Neuron (in vitro differentiated cells): ENCODE data around the gene POLDIP3.

Source experiments
- H2AFZ ChIP-seq: one replicate; pipeline ENCODE4 v1.6.1; 2013; ENCODE audit warnings: low read depth, mild to moderate bottlenecking, inconsistent platforms, low read length, moderate library complexity
- H3K27me3 ChIP-seq: one replicate; pipeline ENCODE4 v1.6.1; 2013; ENCODE audit warnings: low read length; ENCODE audit not compliant: insufficient read depth
- H3K36me3 ChIP-seq: one replicate; pipeline ENCODE4 v1.6.1; 2013; ENCODE audit warnings: low read length; ENCODE audit not compliant: insufficient read depth
- H3K4me1 ChIP-seq: one replicate; pipeline ENCODE4 v1.6.1; 2013; ENCODE audit warnings: low read length; ENCODE audit not compliant: insufficient read depth
- H3K4me3 ChIP-seq: 2 replicates; pipeline ENCODE4 v1.5.1; 2013; ENCODE audit warnings: mild to moderate bottlenecking, low read length, moderate library complexity
- H3K9me3 ChIP-seq: one replicate; pipeline ENCODE4 v1.6.1; 2013; ENCODE audit warnings: low read length

POLDIP3 gene

GRCh38 chr22:42646569-42647525, 32.2 kb upstream of the POLDIP3 start:
- Histone ChIP-seq H2AFZ (no peak overlapping the region), H3K4me3 (no peak overlapping the region), H3K9me3 (no peaks in the 10 kb centered on the region), H3K27me3 (no peaks in the 10 kb centered on the region), H3K4me1 (peaks cover 12% of the 10 kb centered on the region), H3K36me3 (no peaks in the 10 kb centered on the region)

DNA sequence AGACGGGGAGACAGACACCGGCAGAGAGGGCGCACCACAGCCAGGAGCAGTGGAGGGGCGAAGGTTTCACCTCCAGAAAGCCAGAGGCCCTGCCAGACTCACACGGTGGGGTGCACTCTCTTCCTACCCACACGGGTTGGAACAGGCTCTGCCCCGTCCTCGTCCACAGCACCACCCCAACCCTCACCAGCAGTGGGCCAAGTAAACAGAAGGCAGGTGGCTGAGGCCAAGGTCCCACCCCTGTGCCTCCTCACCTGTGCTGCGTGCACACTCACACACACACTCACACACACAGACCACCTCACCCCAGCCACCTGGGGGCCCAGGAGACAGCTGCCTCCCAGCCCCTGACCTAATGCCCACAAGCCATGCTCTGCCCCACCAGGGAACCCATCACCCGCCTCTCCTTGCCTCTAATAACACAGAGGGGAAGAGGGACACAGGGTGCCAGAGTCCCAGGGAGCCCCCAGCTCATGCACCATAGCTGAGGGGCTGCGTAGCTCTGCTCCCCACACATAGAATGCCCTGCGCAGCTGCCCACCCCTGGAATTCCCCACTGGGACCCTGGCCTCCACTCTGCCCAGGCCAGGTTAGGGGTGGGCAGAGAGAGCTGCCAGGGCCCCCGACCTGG, 31.4 kb upstream of the POLDIP3 start:
- H2AFZ ChIP-seq = no peak overlapping the region
- no peak overlapping the region for H3K4me3 ChIP-seq
- no peaks in the 10 kb centered on the region for H3K36me3 ChIP-seq
- peaks cover 12% of the 10 kb centered on the region for H3K4me1 ChIP-seq
- no peaks in the 10 kb centered on the region for H3K9me3 ChIP-seq
- no peaks in the 10 kb centered on the region for H3K27me3 ChIP-seq

- no peaks in the 10 kb centered on the region for H3K36me3 ChIP-seq
- no peak overlapping the region for H3K4me3 ChIP-seq
- no peaks in the 10 kb centered on the region for H3K27me3 ChIP-seq
- H3K4me1 ChIP-seq = peaks cover 12% of the 10 kb centered on the region
- H3K9me3 ChIP-seq = no peaks in the 10 kb centered on the region
- H2AFZ ChIP-seq = no peak overlapping the region
Measured at GRCh38 chr22:42645341-42645937, 30.8 kb upstream of the POLDIP3 start.

DNA sequence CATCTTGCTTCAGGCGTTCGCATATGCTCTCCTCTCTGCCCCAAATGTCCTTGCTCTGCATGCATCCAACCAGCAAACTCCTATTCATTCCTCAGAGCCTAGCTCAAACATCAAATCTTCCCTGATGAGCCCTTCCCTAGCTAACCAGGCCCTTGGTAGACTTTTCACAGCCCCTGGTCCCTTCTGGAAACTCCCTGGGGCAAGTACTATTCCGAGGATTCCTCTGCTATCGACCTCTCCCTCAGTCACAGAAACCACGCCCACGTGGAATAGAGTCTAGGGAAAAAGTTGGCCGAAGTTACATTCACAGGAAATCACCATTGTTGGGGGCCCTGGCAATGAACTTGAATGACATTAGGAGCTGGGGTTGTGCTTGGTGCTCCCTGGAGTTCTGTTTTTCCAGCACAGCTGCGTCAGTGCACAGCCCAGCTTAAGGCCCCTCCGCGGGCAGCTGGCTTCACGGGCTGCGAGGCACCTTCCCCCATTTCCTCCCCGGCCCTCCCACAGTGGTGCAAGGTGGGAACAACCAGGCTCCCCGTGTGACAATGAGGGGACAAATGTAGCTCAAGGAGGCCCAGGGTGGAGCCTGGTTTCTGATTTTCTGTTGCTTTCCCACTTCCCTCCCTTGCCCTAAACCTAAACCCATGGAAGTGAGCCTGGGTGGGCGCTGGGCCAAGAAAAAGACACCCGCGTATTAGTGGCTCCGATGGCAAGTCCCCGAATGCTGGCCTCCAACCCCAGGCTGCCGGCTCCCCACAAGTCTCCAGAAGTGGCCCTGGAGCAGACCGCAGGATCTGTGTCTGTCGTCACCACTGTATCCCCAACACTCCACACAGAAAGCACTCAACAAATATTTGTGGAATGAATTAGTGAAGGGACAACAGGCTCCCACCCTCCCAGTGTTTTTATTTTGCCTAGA, 30.0 kb upstream of the POLDIP3 start:
- no peak overlapping the region for H2AFZ ChIP-seq
- no peaks in the 10 kb centered on the region for H3K9me3 ChIP-seq
- no peaks in the 10 kb centered on the region for H3K36me3 ChIP-seq
- H3K4me1 ChIP-seq = peaks cover 12% of the 10 kb centered on the region
- H3K4me3 ChIP-seq = no peak overlapping the region
- H3K27me3 ChIP-seq = no peaks in the 10 kb centered on the region

- Histone ChIP-seq H3K4me1 (peaks cover 12% of the 10 kb centered on the region), H3K9me3 (no peaks in the 10 kb centered on the region), H3K36me3 (no peaks in the 10 kb centered on the region), H3K27me3 (no peaks in the 10 kb centered on the region), H2AFZ (no peak overlapping the region), H3K4me3 (no peak overlapping the region)
Measured at GRCh38 chr22:42643634-42644421, 29.1 kb upstream of the POLDIP3 start.

DNA sequence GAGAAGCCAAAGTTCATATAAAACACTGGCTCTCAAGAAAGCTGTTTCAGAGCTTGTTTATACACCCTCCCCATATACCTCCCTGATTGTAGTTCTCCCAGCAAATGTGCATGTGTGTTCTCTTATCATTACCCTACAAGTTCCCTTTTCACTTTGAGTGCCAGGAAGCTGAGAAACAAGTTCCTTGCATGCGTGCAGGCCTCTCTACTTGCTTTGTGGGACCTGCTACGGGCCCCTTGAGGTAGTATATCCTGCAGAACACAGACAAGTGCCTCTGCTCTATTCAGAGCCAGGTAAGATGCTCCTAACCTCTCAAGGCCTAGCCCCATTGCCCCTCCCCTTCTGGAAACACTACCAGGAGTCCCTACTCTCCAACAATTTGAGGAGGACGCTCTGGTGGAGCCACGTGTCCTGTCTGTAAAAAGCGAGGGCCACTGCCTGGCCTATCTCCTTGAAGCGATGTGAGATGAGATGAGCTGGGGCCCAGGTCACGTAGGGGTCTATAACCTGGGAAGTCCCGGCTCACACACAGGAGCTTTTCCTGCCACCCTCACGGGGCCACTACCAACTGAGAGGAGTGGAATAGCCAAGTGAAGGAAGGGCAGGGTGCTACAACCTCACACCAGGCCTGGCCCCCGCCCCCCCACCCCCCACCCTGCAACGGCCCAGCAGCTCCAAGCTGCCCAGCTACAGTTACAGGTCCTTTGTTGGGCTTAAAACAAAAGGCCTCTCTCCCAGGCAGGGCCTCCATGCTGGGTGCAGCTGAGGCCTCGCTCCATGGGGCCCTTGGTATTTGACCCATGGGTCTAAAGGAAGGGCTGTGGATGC, 28.3 kb upstream of the POLDIP3 start:
- Histone ChIP-seq H3K9me3 (no peaks in the 10 kb centered on the region), H3K4me1 (peaks cover 4% of the 10 kb centered on the region), H2AFZ (no peak overlapping the region), H3K27me3 (no peaks in the 10 kb centered on the region), H3K36me3 (no peaks in the 10 kb centered on the region), H3K4me3 (no peak overlapping the region)

DNA sequence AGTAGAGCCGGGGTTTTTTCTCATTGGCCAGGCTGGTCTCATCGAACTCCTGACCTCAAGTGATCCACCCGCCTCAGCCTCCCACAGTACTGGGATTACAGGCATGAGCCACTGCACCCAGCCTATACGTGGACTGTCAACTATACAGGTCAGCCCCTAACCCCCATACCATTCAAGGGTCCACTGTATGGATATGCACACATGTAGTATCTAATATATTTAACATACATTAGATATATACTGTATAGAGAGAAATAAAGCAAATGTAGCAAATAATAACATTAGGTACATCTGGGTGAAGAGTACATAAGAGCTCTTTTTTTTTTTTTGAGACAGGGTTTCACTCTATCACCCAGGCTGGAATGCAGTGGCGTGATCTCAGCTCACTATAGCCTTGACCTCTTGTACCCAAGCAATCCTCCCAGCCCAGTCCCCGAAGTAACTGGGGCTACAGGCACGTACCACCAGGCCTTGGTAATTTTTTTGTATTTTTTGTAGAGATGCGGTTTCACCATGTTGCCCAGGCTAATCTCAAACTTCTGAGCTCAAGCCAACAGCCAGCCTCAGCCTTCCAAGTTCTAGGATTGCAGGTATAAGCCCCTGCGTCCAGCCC, 27.2 kb upstream of the POLDIP3 start:
- Histone ChIP-seq H3K9me3 (no peaks in the 10 kb centered on the region), H3K4me3 (no peak overlapping the region), H3K27me3 (no peaks in the 10 kb centered on the region), H3K4me1 (no peaks in the 10 kb centered on the region), H3K36me3 (peaks cover under 1% of the 10 kb centered on the region), H2AFZ (no peak overlapping the region)

- H3K4me3 ChIP-seq = no peak overlapping the region
- H3K36me3 ChIP-seq = peaks cover 13% of the 10 kb centered on the region
- H2AFZ ChIP-seq = no peak overlapping the region
- no peaks in the 10 kb centered on the region for H3K27me3 ChIP-seq
- no peaks in the 10 kb centered on the region for H3K4me1 ChIP-seq
- no peaks in the 10 kb centered on the region for H3K9me3 ChIP-seq
Measured at GRCh38 chr22:42639541-42640241, 25.0 kb upstream of the POLDIP3 start.

GRCh38 chr22:42637555-42637954, 22.9 kb upstream of the POLDIP3 start:
- Histone ChIP-seq H3K4me3 (no peak overlapping the region), H3K9me3 (no peaks in the 10 kb centered on the region), H2AFZ (no peak overlapping the region), H3K27me3 (no peaks in the 10 kb centered on the region), H3K4me1 (no peaks in the 10 kb centered on the region), H3K36me3 (peaks cover 26% of the 10 kb centered on the region)

DNA sequence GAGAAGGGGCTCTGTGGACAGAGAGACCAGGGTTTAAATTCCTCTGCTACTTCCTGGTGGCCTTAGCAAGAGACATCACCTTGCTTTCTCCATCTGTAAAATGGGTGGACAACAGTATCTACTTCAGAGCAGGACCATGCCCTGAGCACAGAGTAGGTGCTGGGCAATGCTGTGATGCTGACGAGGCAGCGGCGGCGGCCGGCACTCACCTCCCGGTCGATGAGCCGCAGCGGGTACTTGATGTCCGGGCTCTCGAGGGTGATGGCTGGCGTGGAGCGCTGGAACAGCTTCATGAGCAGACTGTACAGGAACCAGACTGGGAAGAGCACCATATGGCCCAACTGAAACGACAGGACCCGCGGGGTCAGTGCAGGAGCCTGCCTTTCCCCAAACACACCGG, 21.8 kb upstream of the POLDIP3 start:
- Histone ChIP-seq H3K4me3 (no peak overlapping the region), H3K9me3 (no peaks in the 10 kb centered on the region), H2AFZ (no peak overlapping the region), H3K27me3 (no peaks in the 10 kb centered on the region), H3K4me1 (no peaks in the 10 kb centered on the region), H3K36me3 (peaks cover 36% of the 10 kb centered on the region)

- no peak overlapping the region for H2AFZ ChIP-seq
- no peak overlapping the region for H3K4me3 ChIP-seq
- H3K4me1 ChIP-seq = no peaks in the 10 kb centered on the region
- H3K9me3 ChIP-seq = no peaks in the 10 kb centered on the region
- H3K27me3 ChIP-seq = no peaks in the 10 kb centered on the region
- H3K36me3 ChIP-seq = peaks cover 45% of the 10 kb centered on the region
Measured at GRCh38 chr22:42635531-42635930, 20.8 kb upstream of the POLDIP3 start.
